GM12873 (cell line): ENCODE results near the gene TTC27.

Source experiments
- CTCF ChIP-seq: IDR thresholded peaks from 2 replicates; pipeline ENCODE4 v1.5.1; 2012; ENCODE audit warnings: low read depth, mild to moderate bottlenecking, moderate library complexity, low read length, control low read depth; ENCODE audit not compliant: insufficient read depth; ENCODE audit errors: missing control alignments

The TTC27 gene

GRCh38 chr2:32758232-32758631, 130.4 kb downstream of the TTC27 start:
- no peak for TF ChIP-seq CTCF

GRCh38 chr2:32760628-32761027, 132.8 kb downstream of the TTC27 start:
- no peak for TF ChIP-seq CTCF

- no peak for TF ChIP-seq CTCF
Measured at GRCh38 chr2:32768387-32769174, 140.7 kb downstream of the TTC27 start.

- TF ChIP-seq CTCF = no peak
Measured at GRCh38 chr2:32770360-32770759, 142.5 kb downstream of the TTC27 start.

- TF ChIP-seq CTCF = peak; percentile 60
Measured at GRCh38 chr2:32772638-32773447, 145.0 kb downstream of the TTC27 start.

GRCh38 chr2:32773448-32773808, 145.6 kb downstream of the TTC27 start:
- TF ChIP-seq CTCF = no peak

- no peak for TF ChIP-seq CTCF
Measured at GRCh38 chr2:32775954-32776353, 148.1 kb downstream of the TTC27 start.
